Umbilical cord (tissue), 2 donors: ENCODE results near the gene CCDC80. TPM values are rescaled to one million over a fixed set of nuclear protein-coding genes. Genes with fewer than 3 reads are reported as not detected.
A peak's percentile ranks its signal among the peaks of the same experiment; 100 is the strongest.
"Not testable (repeated sequence)": the region's sequence is repeated elsewhere in the genome, so short reads cannot be mapped to it uniquely, and the experiment has no call there.

ENCODE experiments used
- DNase-seq: peaks from one replicate; pipeline ENCODE4 v3.0.0-alpha.2; 2015; ENCODE audit warnings: low spot score
- total RNA-seq: library from RNA; depleted of rRNA; stranded (reverse); fragments of >200 nt; gene quantifications from one replicate; pipeline ENCODE4 v1.2.3, GENCODE V29; 2014; ENCODE audit warnings: low replicate concordance; ENCODE audit not compliant: insufficient read depth

The CCDC80 gene
- 102 TPM for total RNA-seq

- DNase-seq = peak; percentile 93
These were observed at the start of gene CCDC80 for GRCh38 chr3:112640930-112641801. Gene CCDC80 (minus strand): TSS chr3:112641143. CDS start chr3:112639905, 1,238 bp downstream.

- no peak for DNase-seq
These were observed 49.0 kb upstream of the CCDC80 start for GRCh38 chr3:112689989-112690388.

GRCh38 chr3:112689385-112689784, 48.4 kb upstream of the CCDC80 start:
- DNase-seq = no peak

- DNase-seq = peak; percentile 61
These were observed 47.9 kb upstream of the CCDC80 start for GRCh38 chr3:112688819-112689218.

- no peak for DNase-seq
These were observed 47.3 kb upstream of the CCDC80 start for GRCh38 chr3:112688085-112688769.

- no peak for DNase-seq
These were observed 46.7 kb upstream of the CCDC80 start for GRCh38 chr3:112687616-112688015.

GRCh38 chr3:112687211-112687610, 46.3 kb upstream of the CCDC80 start:
- no peak for DNase-seq

- DNase-seq = peak; percentile 50
These were observed 45.2 kb upstream of the CCDC80 start for GRCh38 chr3:112685956-112686799.

- peak; percentile 83 for DNase-seq
These were observed 44.5 kb upstream of the CCDC80 start for GRCh38 chr3:112685420-112685819.

- no peak for DNase-seq
These were observed 41.4 kb upstream of the CCDC80 start for GRCh38 chr3:112682361-112682760.

GRCh38 chr3:112681822-112682325, 40.9 kb upstream of the CCDC80 start:
- DNase-seq = no peak

- peak; percentile 87 for DNase-seq
These were observed 35.8 kb upstream of the CCDC80 start for GRCh38 chr3:112676659-112677234.

- DNase-seq = no peak
These were observed 35.1 kb upstream of the CCDC80 start for GRCh38 chr3:112675943-112676535.

GRCh38 chr3:112675349-112675748, 34.4 kb upstream of the CCDC80 start:
- DNase-seq = no peak

- no peak for DNase-seq
These were observed 32.0 kb upstream of the CCDC80 start for GRCh38 chr3:112672716-112673541.

- DNase-seq = peak; percentile 53
These were observed 31.2 kb upstream of the CCDC80 start for GRCh38 chr3:112671930-112672715.

- DNase-seq = no peak
These were observed 29.9 kb upstream of the CCDC80 start for GRCh38 chr3:112670824-112671223.

GRCh38 chr3:112667599-112667998, 26.7 kb upstream of the CCDC80 start:
- DNase-seq = no peak

- DNase-seq = not testable (repeated sequence)
These were observed 24.1 kb upstream of the CCDC80 start for GRCh38 chr3:112665009-112665408.
